Gastroesophageal sphincter (tissue), 4 donors: ENCODE results near the gene ITLN1. TPM values are rescaled to one million over a fixed set of nuclear protein-coding genes. Genes with fewer than 3 reads are reported as not detected.

Experiments used
- ATAC-seq: fragments of 150-250 bp; one replicate; pipeline ENCODE4 v1.9.1; 2016; ENCODE audit warnings: mild to moderate bottlenecking, moderate library complexity
- H3K27ac ChIP-seq, 4 donors: fragments of 200-600 bp; sonication (generic) in 3 of 4; 1 replicate in 3 of 4; 2 replicates in 1 of 4; pipeline ENCODE4 v1.5.1; 2016 to 2019
- H3K27me3 ChIP-seq: fragments of 200-600 bp; sonication (generic); one replicate; pipeline ENCODE4 v1.5.1; 2019
- H3K36me3 ChIP-seq, 2 donors: fragments of 200-600 bp; sonication (generic); one replicate each; pipeline ENCODE4 v1.5.1; 2019; ENCODE audit warnings: control low read depth in 1 of 2
- H3K4me1 ChIP-seq, 3 donors: fragments of 200-600 bp; sonication (generic); 1 replicate in 2 of 3; 2 replicates in 1 of 3; pipeline ENCODE4 v1.5.1; 2016 to 2019; ENCODE audit warnings: control low read depth in 2 of 3
- H3K4me3 ChIP-seq, 2 donors: fragments of 200-600 bp; sonication (generic); one replicate each; pipeline ENCODE4 v1.5.1; 2019; ENCODE audit warnings: mild to moderate bottlenecking in 1 of 2, moderate library complexity in 1 of 2
- H3K9me3 ChIP-seq, 3 donors: fragments of 200-600 bp; sonication (generic); one replicate each; pipeline ENCODE4 v1.5.1; 2017 to 2019; ENCODE audit warnings: control low read depth in 2 of 3
- CTCF ChIP-seq, 4 experiments: fragments of 200-600 bp in 2 of 4; fragments of 450-650 bp in 2 of 4; sonication (generic) in 1 of 4; IDR thresholded peaks; one replicate each; pipeline ENCODE4 v1.5.1; 2017 to 2019; ENCODE audit warnings: antibody characterized with exemption in 4 of 4, mild to moderate bottlenecking in 2 of 4, moderate library complexity in 2 of 4
- EP300 ChIP-seq: sonication (generic); formaldehyde crosslinking; IDR thresholded peaks from one replicate; pipeline ENCODE4 v1.6.1; 2017; ENCODE audit warnings: antibody characterized with exemption, mild to moderate bottlenecking
- POLR2A ChIP-seq, 2 donors: fragments of 450-650 bp; IDR thresholded peaks; one replicate each; pipeline ENCODE4 v1.6.1; 2017; ENCODE audit warnings: antibody characterized with exemption in 2 of 2, mild to moderate bottlenecking in 2 of 2, moderate library complexity in 1 of 2
- POLR2AphosphoS5 ChIP-seq: sonication (generic); formaldehyde crosslinking; IDR thresholded peaks from one replicate; pipeline ENCODE4 v1.6.1; 2017; ENCODE audit warnings: antibody characterized with exemption
- WGBS, 2 donors: methylation state at CpG; one replicate each; pipeline ENCODE4 v1.1.5; 2018; ENCODE audit warnings: low coverage in 1 of 2; 5-methylcytosine and 5-hydroxymethylcytosine counted together
- total RNA-seq, 4 donors: library from RNA; depleted of rRNA; stranded (reverse); fragments of >200 nt; gene quantifications; one replicate each; pipeline ENCODE4 v1.1.0, GENCODE V29; 2016

The ITLN1 gene
- total RNA-seq, 4 donors from 2014 or later: 0.46 to 1.9 TPM; not detected in 2

GRCh38 chr1:160866695-160867260 is 18.2 kb downstream of the ITLN1 start:
- Histone ChIP-seq H3K36me3 (no peaks in the 10 kb centered on the region), H3K9me3 (no peaks in the 10 kb centered on the region), H3K4me1 (no peaks in the 10 kb centered on the region), H3K27me3 (peaks cover 10% of the 10 kb centered on the region), H3K4me3 (no peak overlapping the region), H3K27ac (no peak overlapping the region)
- 29 to 43% methylated on average over 6 of the region's 6 CpGs for WGBS, 2 donors
- TF ChIP-seq POLR2A (IDR thresholded peaks at IDR 0.05): no peak
- no peak for TF ChIP-seq POLR2AphosphoS5
- no peak for TF ChIP-seq EP300
- TF ChIP-seq CTCF (IDR thresholded peaks at IDR 0.05): no peak
- ATAC-seq: no peak

GRCh38 chr1:160866001-160866694 is 18.8 kb downstream of the ITLN1 start:
- no peaks in the 10 kb centered on the region for H3K36me3 ChIP-seq
- ATAC-seq: no peak
- TF ChIP-seq CTCF (IDR thresholded peaks at IDR 0.05): no peak
- H3K4me3 ChIP-seq: no peak overlapping the region
- H3K4me1 ChIP-seq: no peaks in the 10 kb centered on the region
- H3K27ac ChIP-seq: no peak overlapping the region
- no peaks in the 10 kb centered on the region for H3K9me3 ChIP-seq
- H3K27me3 ChIP-seq: peaks cover 10% of the 10 kb centered on the region

GRCh38 chr1:160865337-160865736 is 19.6 kb downstream of the ITLN1 start:
- no peak overlapping the region for H3K27ac ChIP-seq
- H3K4me1 ChIP-seq: no peaks in the 10 kb centered on the region
- H3K36me3 ChIP-seq: no peaks in the 10 kb centered on the region
- peaks cover 10% of the 10 kb centered on the region for H3K27me3 ChIP-seq
- no peak for ATAC-seq
- H3K9me3 ChIP-seq: no peaks in the 10 kb centered on the region
- TF ChIP-seq POLR2AphosphoS5 (no peak), CTCF (IDR thresholded peaks at IDR 0.05) (no peak), EP300 (no peak), POLR2A (IDR thresholded peaks at IDR 0.05) (no peak)
- 84 to 91% methylated on average over 2 to 5 of the region's 5 CpGs for WGBS, 2 donors
- no peak overlapping the region for H3K4me3 ChIP-seq

- TF ChIP-seq POLR2AphosphoS5 (no peak), CTCF (IDR thresholded peaks at IDR 0.05) (no peak), POLR2A (IDR thresholded peaks at IDR 0.05) (no peak), EP300 (no peak)
- Histone ChIP-seq H3K27me3 (peaks cover 10% of the 10 kb centered on the region), H3K4me3 (no peak overlapping the region), H3K36me3 (no peaks in the 10 kb centered on the region), H3K27ac (no peak overlapping the region), H3K4me1 (no peaks in the 10 kb centered on the region), H3K9me3 (no peaks in the 10 kb centered on the region)
- ATAC-seq: no peak
- WGBS, 2 donors: 31 to 71% methylated on average over 1 to 2 of the region's 2 CpGs
Observed at GRCh38 chr1:160864173-160864572, 20.8 kb downstream of the ITLN1 start.

GRCh38 chr1:160863774-160864131 is 21.2 kb downstream of the ITLN1 start:
- Histone ChIP-seq H3K27ac (no peak overlapping the region), H3K36me3 (no peaks in the 10 kb centered on the region), H3K4me1 (no peaks in the 10 kb centered on the region), H3K27me3 (peaks cover 10% of the 10 kb centered on the region), H3K9me3 (no peaks in the 10 kb centered on the region), H3K4me3 (no peak overlapping the region)
- TF ChIP-seq POLR2AphosphoS5 (no peak), CTCF (IDR thresholded peaks at IDR 0.05) (no peak), POLR2A (IDR thresholded peaks at IDR 0.05) (no peak), EP300 (no peak)
- WGBS, 2 donors: 92% methylated on average over 4 of the region's 4 CpGs; no CpG with 5 or more reads in 1 of the 2 donors
- ATAC-seq: no peak
